ENCODE data around the gene EVX1. TPM values are rescaled to one million over a fixed set of nuclear protein-coding genes. Genes with fewer than 3 reads are reported as not detected.

The EVX1 gene
- total RNA-seq, 1 donor: not detected

DNA sequence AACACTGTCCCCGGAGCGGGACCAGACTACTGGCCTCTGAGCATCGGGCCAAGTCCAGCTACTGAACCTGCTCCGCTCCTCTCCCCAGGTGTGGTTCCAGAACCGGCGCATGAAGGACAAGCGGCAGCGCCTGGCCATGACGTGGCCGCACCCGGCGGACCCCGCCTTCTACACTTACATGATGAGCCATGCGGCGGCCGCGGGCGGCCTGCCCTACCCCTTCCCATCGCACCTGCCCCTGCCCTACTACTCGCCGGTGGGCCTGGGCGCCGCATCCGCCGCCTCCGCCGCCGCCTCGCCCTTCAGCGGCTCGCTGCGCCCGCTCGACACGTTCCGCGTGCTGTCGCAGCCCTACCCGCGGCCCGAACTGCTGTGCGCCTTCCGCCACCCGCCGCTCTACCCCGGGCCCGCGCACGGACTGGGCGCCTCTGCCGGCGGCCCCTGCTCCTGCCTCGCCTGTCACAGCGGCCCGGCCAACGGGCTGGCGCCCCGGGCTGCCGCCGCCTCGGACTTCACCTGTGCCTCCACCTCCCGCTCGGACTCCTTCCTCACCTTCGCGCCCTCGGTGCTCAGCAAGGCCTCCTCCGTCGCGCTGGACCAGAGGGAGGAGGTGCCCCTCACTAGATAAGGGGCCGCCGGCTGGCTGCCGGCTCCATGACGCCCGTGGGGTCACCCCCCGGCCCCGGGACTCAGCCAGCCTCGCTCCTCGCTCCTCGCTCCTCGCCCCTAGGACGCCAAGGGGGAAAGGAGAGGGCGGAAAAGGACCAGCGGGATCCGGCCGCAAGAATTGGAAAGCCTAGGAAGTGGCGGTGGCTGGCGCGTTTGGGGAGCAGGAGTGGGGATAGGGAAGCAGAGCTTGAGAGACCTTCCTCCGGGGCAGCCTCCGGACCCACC lies 3.4 kb downstream of the EVX1 start:
- peaks cover 92% of the 10 kb centered on the region for H3K27me3 ChIP-seq (ENCODE audit: insufficient read depth, low read length)
- no peak overlapping the region for H3K27ac ChIP-seq (ENCODE audit: low read depth, low read length)
- peak overlapping the region; percentile 43 for H3K4me2 ChIP-seq (ENCODE audit: insufficient read depth, low read length)
- no peaks in the 10 kb centered on the region for H3K36me3 ChIP-seq (ENCODE audit: insufficient read depth, low read length)
- H4K20me1 ChIP-seq (ENCODE audit: insufficient read depth, low read length): no peaks in the 10 kb centered on the region
- H2AFZ ChIP-seq (ENCODE audit: low read length): no peak overlapping the region
- no peak for DNase-seq (ENCODE audit: insufficient read length, low spot score, missing footprints)
- no peaks in the 10 kb centered on the region for H3K79me2 ChIP-seq (ENCODE audit: insufficient read depth, low read length)
- peak overlapping the region; percentile 10 for H3K4me3 ChIP-seq (ENCODE audit: insufficient read depth, low read length)
- no peaks in the 10 kb centered on the region for H3K9me3 ChIP-seq (ENCODE audit: low read depth, low read length)
- peaks cover 11% of the 10 kb centered on the region for H3K4me1 ChIP-seq (ENCODE audit: insufficient read depth, low read length)
- TF ChIP-seq, protein P1, sequence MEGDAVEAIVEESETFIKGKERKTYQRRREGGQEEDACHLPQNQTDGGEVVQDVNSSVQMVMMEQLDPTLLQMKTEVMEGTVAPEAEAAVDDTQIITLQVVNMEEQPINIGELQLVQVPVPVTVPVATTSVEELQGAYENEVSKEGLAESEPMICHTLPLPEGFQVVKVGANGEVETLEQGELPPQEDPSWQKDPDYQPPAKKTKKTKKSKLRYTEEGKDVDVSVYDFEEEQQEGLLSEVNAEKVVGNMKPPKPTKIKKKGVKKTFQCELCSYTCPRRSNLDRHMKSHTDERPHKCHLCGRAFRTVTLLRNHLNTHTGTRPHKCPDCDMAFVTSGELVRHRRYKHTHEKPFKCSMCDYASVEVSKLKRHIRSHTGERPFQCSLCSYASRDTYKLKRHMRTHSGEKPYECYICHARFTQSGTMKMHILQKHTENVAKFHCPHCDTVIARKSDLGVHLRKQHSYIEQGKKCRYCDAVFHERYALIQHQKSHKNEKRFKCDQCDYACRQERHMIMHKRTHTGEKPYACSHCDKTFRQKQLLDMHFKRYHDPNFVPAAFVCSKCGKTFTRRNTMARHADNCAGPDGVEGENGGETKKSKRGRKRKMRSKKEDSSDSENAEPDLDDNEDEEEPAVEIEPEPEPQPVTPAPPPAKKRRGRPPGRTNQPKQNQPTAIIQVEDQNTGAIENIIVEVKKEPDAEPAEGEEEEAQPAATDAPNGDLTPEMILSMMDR (IDR thresholded peaks at IDR 0.05; ENCODE audit: extremely low read depth, low read depth, low read length): no peak

GRCh38 chr7:27247000-27247399 lies 4.4 kb downstream of the EVX1 start:
- H3K27me3 ChIP-seq (ENCODE audit: insufficient read depth, low read length): peaks cover 90% of the 10 kb centered on the region
- no peaks in the 10 kb centered on the region for H3K9me3 ChIP-seq (ENCODE audit: low read depth, low read length)
- DNase-seq (ENCODE audit: insufficient read length, low spot score, missing footprints): no peak
- no peak overlapping the region for H2AFZ ChIP-seq (ENCODE audit: low read length)
- no peaks in the 10 kb centered on the region for H3K36me3 ChIP-seq (ENCODE audit: insufficient read depth, low read length)
- H3K4me2 ChIP-seq (ENCODE audit: insufficient read depth, low read length): no peak overlapping the region
- H3K4me1 ChIP-seq (ENCODE audit: insufficient read depth, low read length): peaks cover 11% of the 10 kb centered on the region
- H3K79me2 ChIP-seq (ENCODE audit: insufficient read depth, low read length): no peaks in the 10 kb centered on the region
- H3K27ac ChIP-seq (ENCODE audit: low read depth, low read length): no peak overlapping the region
- H3K4me3 ChIP-seq (ENCODE audit: insufficient read depth, low read length): no peak overlapping the region
- TF ChIP-seq, protein P1 (IDR thresholded peaks at IDR 0.05; ENCODE audit: extremely low read depth, low read depth, low read length): no peak
- no peaks in the 10 kb centered on the region for H4K20me1 ChIP-seq (ENCODE audit: insufficient read depth, low read length)

GRCh38 chr7:27247452-27248426 lies 5.1 kb downstream of the EVX1 start:
- Histone ChIP-seq H3K9me3 (ENCODE audit: low read depth, low read length) (no peaks in the 10 kb centered on the region), H3K27ac (ENCODE audit: low read depth, low read length) (no peak overlapping the region), H3K4me3 (ENCODE audit: insufficient read depth, low read length) (no peak overlapping the region), H3K4me1 (ENCODE audit: insufficient read depth, low read length) (peaks cover 11% of the 10 kb centered on the region), H2AFZ (ENCODE audit: low read length) (no peak overlapping the region), H3K27me3 (ENCODE audit: insufficient read depth, low read length) (peaks cover 90% of the 10 kb centered on the region), H3K36me3 (ENCODE audit: insufficient read depth, low read length) (no peaks in the 10 kb centered on the region), H3K4me2 (ENCODE audit: insufficient read depth, low read length) (no peak overlapping the region), H3K79me2 (ENCODE audit: insufficient read depth, low read length) (no peaks in the 10 kb centered on the region), H4K20me1 (ENCODE audit: insufficient read depth, low read length) (no peaks in the 10 kb centered on the region)
- TF ChIP-seq, protein P1 (IDR thresholded peaks at IDR 0.05; ENCODE audit: extremely low read depth, low read depth, low read length): no peak
- DNase-seq (ENCODE audit: insufficient read length, low spot score, missing footprints): no peak

Data from osteoblast (primary cell).